A673 (cell line): ENCODE measurements around the gene PARD6A. TPM values are rescaled to one million over a fixed set of nuclear protein-coding genes. Genes with fewer than 3 reads are reported as not detected.

Source experiments
- BruUV-seq: library from RNA; stranded (reverse); fragments of 400-500 nt; replicated peaks from 2 replicates; lab custom pipeline; 2021; lab: Mats Ljungman, UMichigan
- CTCF ChIA-PET: fragments of 300-600 bp; sonication (Branson Sonifier 250); formaldehyde crosslinking; loops from one replicate; lab custom pipeline; 2022; ENCODE audit warnings: antibody characterized with exemption; lab: Charles Lee
- POLR2A ChIA-PET: fragments of 300-600 bp; sonication (Branson Sonifier 250); formaldehyde crosslinking; loops from one replicate; lab custom pipeline; 2022; ENCODE audit warnings: antibody characterized with exemption; ENCODE audit not compliant: low non-redundant PET; lab: Charles Lee
- DNase-seq: peaks from one replicate; pipeline ENCODE4 v3.0.0-alpha.2; 2015; ENCODE audit warnings: low spot score
- H3K27ac ChIP-seq: fragments of 200-600 bp; sonication (generic); 2 replicates; pipeline ENCODE4 v1.5.1; 2016; ENCODE audit warnings: mixed run types, low read depth, mild to moderate bottlenecking, mixed read lengths, antibody characterized with exemption, low read length; ENCODE audit not compliant: poor library complexity, severe bottlenecking
- H3K27me3 ChIP-seq: fragments of 200-600 bp; sonication (generic); replicated peaks from 2 replicates; pipeline ENCODE4 v1.6.1; 2017; ENCODE audit warnings: mixed run types, low read depth, mild to moderate bottlenecking, mixed read lengths, antibody characterized with exemption, low read length; ENCODE audit not compliant: insufficient read depth, poor library complexity
- H3K36me3 ChIP-seq: fragments of 200-600 bp; sonication (generic); 2 replicates; pipeline ENCODE4 v1.6.1; 2016; ENCODE audit warnings: mixed run types, mild to moderate bottlenecking, mixed read lengths, antibody characterized with exemption, low read length; ENCODE audit not compliant: insufficient read depth, poor library complexity, severe bottlenecking
- H3K4me1 ChIP-seq: fragments of 200-600 bp; sonication (generic); 2 replicates; pipeline ENCODE4 v1.6.1; 2017; ENCODE audit warnings: mixed run types, mild to moderate bottlenecking, mixed read lengths, antibody characterized with exemption, low read length; ENCODE audit not compliant: insufficient read depth, poor library complexity, severe bottlenecking
- H3K4me3 ChIP-seq: fragments of 200-600 bp; sonication (generic); 2 replicates; pipeline ENCODE4 v1.5.1; 2016; ENCODE audit warnings: low read depth, mixed run types, mild to moderate bottlenecking, mixed read lengths, low read length; ENCODE audit not compliant: poor library complexity, severe bottlenecking
- H3K9me3 ChIP-seq: fragments of 200-600 bp; sonication (generic); 2 replicates; pipeline ENCODE4 v1.6.1; 2016; ENCODE audit warnings: mixed run types, low read depth, mild to moderate bottlenecking, mixed read lengths, antibody characterized with exemption, low read length; ENCODE audit not compliant: poor library complexity, severe bottlenecking
- EZH2 ChIP-seq: fragments of 200-600 bp; sonication (generic); IDR thresholded peaks from 2 replicates; pipeline ENCODE4 v1.6.1; 2017; ENCODE audit warnings: borderline replicate concordance, low read depth, mild to moderate bottlenecking, mixed read lengths, antibody characterized with exemption, low read length; ENCODE audit not compliant: poor library complexity, severe bottlenecking
- intact Hi-C: fragments of 100-400 bp; cut with micrococcal nuclease; formaldehyde crosslinking; loops from one replicate; pipeline ENCODE4 v1.10.0; 2022; ENCODE audit not compliant: unreplicated experiment
- total RNA-seq: library from RNA; stranded (reverse); gene quantifications from 2 replicates; pipeline ENCODE4 v1.2.3, GENCODE V29; 2021
- TF ChIP-seq, protein P1 (sequence below): fragments of 300-800, 200-600 bp; sonication (generic); conservative IDR thresholded peaks from 2 replicates; pipeline ENCODE4 v1.5.1; 2017; ENCODE audit warnings: low read depth, mild to moderate bottlenecking, antibody characterized with exemption, low read length, moderate library complexity, mixed read lengths

The PARD6A gene
- total RNA-seq, 1 experiment from 2014 or later, result 8.6 TPM

DNA sequence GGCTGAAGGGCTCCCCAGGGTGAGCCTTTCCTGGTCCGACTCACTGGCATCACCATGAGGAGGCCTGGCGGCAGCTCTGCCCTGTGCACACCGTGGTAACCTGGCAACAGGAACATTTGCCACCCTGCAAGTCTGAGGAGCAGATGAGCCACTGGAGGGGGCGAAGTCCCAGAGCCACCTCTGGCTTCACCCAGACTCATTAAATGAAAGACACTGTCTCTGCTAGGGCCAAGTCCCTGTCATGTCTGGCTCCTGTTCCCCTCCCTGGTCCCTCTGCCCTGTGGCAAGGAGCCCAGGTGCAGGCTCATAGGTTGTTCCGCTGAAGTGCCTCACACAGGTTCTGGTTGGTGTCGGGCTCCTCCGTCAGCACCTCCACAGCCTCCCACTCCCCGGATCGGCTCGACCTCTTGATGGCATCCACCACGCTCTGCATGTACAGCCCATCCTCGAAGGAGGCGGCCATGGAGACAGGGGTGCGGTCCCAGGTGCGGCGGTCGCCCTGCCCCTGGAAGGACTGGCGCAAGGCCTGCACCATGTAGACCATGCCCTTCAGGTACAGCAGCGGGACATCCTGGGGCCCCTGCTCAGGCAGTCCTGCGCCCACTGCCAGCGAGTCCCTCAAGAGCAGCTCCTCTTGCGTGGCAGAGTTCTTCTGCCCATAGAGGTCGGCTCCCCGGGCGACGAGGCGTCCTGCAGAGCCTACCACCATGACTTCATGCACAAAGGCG lies 14.3 kb downstream of the PARD6A start:
- BruUV-seq, result no TSS peak
- Histone ChIP-seq H3K27me3 (no peaks in the 10 kb centered on the region), H3K4me3 (no peak overlapping the region), H3K9me3 (no peaks in the 10 kb centered on the region), H3K4me1 (peaks cover 19% of the 10 kb centered on the region), H3K36me3 (no peaks in the 10 kb centered on the region), H3K27ac (peak overlapping the region; percentile 77)
- POLR2A ChIA-PET, result no interaction called here
- DNase-seq, result no peak
- intact Hi-C loops, result loop anchor here (5.0 kb wide), 1 partner anchor 132 kb away; the partner anchor contains the start of genes RANBP10 and TSNAXIP1
- no peak for TF ChIP-seq EZH2
- TF ChIP-seq, protein P1, sequence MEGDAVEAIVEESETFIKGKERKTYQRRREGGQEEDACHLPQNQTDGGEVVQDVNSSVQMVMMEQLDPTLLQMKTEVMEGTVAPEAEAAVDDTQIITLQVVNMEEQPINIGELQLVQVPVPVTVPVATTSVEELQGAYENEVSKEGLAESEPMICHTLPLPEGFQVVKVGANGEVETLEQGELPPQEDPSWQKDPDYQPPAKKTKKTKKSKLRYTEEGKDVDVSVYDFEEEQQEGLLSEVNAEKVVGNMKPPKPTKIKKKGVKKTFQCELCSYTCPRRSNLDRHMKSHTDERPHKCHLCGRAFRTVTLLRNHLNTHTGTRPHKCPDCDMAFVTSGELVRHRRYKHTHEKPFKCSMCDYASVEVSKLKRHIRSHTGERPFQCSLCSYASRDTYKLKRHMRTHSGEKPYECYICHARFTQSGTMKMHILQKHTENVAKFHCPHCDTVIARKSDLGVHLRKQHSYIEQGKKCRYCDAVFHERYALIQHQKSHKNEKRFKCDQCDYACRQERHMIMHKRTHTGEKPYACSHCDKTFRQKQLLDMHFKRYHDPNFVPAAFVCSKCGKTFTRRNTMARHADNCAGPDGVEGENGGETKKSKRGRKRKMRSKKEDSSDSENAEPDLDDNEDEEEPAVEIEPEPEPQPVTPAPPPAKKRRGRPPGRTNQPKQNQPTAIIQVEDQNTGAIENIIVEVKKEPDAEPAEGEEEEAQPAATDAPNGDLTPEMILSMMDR, result no peak
- CTCF ChIA-PET, result interaction anchor here (0.5 kb wide), 1 partner anchor 142 kb away, joined by 3 read pairs; no protein-coding TSS in a partner anchor

DNA sequence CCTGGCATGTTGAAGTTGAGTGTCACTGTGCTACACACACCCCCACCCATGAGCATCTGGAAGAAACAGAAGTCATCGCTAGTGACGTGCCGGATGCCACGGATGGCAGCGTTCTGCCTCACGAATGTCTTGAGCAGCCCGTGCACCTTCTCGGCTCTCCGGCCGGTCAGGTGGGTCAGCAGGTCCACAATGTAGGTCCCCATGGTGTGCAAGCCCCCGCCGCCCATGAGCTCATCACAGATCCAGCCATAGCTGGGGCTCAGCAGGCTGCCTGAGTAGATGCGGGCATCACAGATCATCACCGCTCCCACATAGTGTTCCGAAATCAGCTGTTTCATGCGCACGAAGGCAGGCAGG lies 14.8 kb downstream of the PARD6A start:
- Histone ChIP-seq H3K9me3 (no peaks in the 10 kb centered on the region), H3K36me3 (no peaks in the 10 kb centered on the region), H3K4me3 (no peak overlapping the region), H3K27me3 (no peaks in the 10 kb centered on the region), H3K4me1 (peaks cover 19% of the 10 kb centered on the region), H3K27ac (no peak overlapping the region)
- POLR2A ChIA-PET, result no interaction called here
- TF ChIP-seq, protein P1, result no peak
- no peak for TF ChIP-seq EZH2
- intact Hi-C loops, result no loop called here
- CTCF ChIA-PET, result no interaction called here
- no peak for DNase-seq
- BruUV-seq, result no TSS peak

DNA sequence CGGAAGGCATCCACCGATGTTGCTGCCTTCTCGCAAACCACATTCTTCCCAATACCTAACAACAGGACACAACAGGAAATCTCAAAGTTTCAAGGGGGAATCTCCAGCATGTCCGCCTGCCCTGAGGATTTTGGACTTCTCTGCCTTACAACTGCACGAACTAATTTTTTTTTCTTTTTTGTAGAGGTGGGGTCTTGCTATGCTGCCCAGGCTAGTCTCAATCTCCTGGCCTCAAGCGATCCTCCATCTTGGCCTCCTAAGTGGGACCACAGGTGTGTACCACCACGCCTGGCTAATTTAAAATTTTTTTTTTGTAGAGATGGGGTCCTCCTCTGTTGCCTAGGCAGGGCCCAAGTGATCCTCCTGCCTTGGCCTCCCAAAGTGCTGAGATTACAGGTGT lies 15.2 kb downstream of the PARD6A start:
- H3K27me3 ChIP-seq, result no peaks in the 10 kb centered on the region
- H3K4me1 ChIP-seq, result peaks cover 19% of the 10 kb centered on the region
- POLR2A ChIA-PET, result no interaction called here
- TF ChIP-seq, protein P1, result no peak
- no peak for TF ChIP-seq EZH2
- no TSS peak for BruUV-seq
- H3K27ac ChIP-seq, result no peak overlapping the region
- DNase-seq, result no peak
- H3K9me3 ChIP-seq, result no peaks in the 10 kb centered on the region
- CTCF ChIA-PET, result no interaction called here
- no peaks in the 10 kb centered on the region for H3K36me3 ChIP-seq
- intact Hi-C loops, result no loop called here
- no peak overlapping the region for H3K4me3 ChIP-seq
